ENCODE measurements around the gene PIAS3. TPM values are rescaled to one million over a fixed set of nuclear protein-coding genes. Genes with fewer than 3 reads are reported as not detected.

The PIAS3 gene
- total and polyA plus RNA-seq, 10 of the 15 experiments (the other 5 are each of a cell fraction or from before 2014, with no cell fraction given), result 0.85 to 14.9 (median 10.6) TPM

GRCh38 chr1:145887631-145888030, 28.8 kb upstream of the PIAS3 start (continued):
- TF ChIP-seq TCF12 (IDR thresholded peaks at IDR 0.05; ENCODE audit: low read depth, low read length) (no peak), ZNF274 (IDR thresholded peaks at IDR 0.05; ENCODE audit: insufficient read depth, insufficient read length) (no peak), GABPA (IDR thresholded peaks at IDR 0.05; ENCODE audit: low read depth) (no peak), NFYB (IDR thresholded peaks at IDR 0.05; ENCODE audit: insufficient read depth, low read depth, low read length) (no peak), ATF2 (IDR thresholded peaks at IDR 0.05; ENCODE audit: low read length) (no peak), EZH2 (IDR thresholded peaks at IDR 0.05; ENCODE audit: borderline replicate concordance, control insufficient read depth, low read depth, low read length) (no peak), BRCA1 (IDR thresholded peaks at IDR 0.05; ENCODE audit: low read depth, low read length) (no peak)

DNA sequence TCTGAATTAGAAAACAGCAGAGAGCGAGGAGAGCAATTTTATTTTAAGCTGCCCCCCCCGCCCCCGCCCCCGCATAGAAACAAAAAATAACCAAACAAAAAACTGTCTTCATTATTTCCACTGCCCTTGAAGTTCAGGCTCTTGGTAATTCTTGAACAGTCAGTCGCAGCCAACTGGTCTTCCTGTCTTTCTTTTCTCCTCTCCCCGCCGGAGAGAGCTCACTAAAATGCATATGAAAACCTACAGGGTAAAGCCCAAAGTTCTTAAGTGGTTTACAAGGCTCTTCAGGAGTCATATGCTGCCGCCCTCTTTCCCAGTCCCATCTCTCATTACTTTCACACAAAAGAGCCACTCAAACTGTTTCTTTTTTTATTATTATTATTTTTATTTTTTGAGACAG, 27.9 kb upstream of the PIAS3 start:
- ATAC-seq (no peak), FAIRE-seq (no peak), DNase-seq (ENCODE audit: low read depth, low spot score) (no peak)
- Histone ChIP-seq H3K4me1 (ENCODE audit: control insufficient read depth, insufficient read depth, low read length) (no peaks in the 10 kb centered on the region), H3K79me2 (ENCODE audit: control insufficient read depth, insufficient read depth, low read length) (no peaks in the 10 kb centered on the region), H3K4me2 (ENCODE audit: control insufficient read depth, insufficient read depth) (no peak overlapping the region), H3K4me3 (no peak overlapping the region), H3K9me3 (replicated peaks; ENCODE audit: control insufficient read depth, insufficient read depth, low read length) (no peaks in the 10 kb centered on the region), H3K36me3 (ENCODE audit: control insufficient read depth in 2 of 2, insufficient read depth in 2 of 2, low read length in 1 of 2) (no peaks in the 10 kb centered on the region), H2AFZ (ENCODE audit: control insufficient read depth, low read depth, low read length) (no peak overlapping the region), H3K9ac (ENCODE audit: control insufficient read depth, insufficient read depth, low read length) (no peak overlapping the region), H3K27me3 (replicated peaks in 1 of 2; ENCODE audit: control insufficient read depth in 2 of 2, insufficient read depth in 2 of 2, low read length in 1 of 2) (peaks cover 2 to 7% of the 10 kb centered on the region in 2 experiments; a peak in 2 of 4 replicates), H3K27ac (ENCODE audit: control insufficient read depth, insufficient read depth) (no peak overlapping the region), H4K20me1 (ENCODE audit: control insufficient read depth, insufficient read depth) (no peaks in the 10 kb centered on the region)
- 68% methylated on average over 8 of the region's 8 CpGs for WGBS (ENCODE audit: insufficient coverage, insufficient replicate concordance, low lambda C conversion rate, missing lambda C conversion rate)
- TF ChIP-seq NFXL1 (IDR thresholded peaks at IDR 0.05; ENCODE audit: borderline replicate concordance) (no peak), NFIC (IDR thresholded peaks at IDR 0.05; ENCODE audit: low read depth, low read length) (no peak), GABPA (IDR thresholded peaks at IDR 0.05; ENCODE audit: low read depth) (no peak)
- TF ChIP-seq, protein P1, sequence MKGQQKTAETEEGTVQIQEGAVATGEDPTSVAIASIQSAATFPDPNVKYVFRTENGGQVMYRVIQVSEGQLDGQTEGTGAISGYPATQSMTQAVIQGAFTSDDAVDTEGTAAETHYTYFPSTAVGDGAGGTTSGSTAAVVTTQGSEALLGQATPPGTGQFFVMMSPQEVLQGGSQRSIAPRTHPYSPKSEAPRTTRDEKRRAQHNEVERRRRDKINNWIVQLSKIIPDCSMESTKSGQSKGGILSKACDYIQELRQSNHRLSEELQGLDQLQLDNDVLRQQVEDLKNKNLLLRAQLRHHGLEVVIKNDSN (IDR thresholded peaks at IDR 0.05; ENCODE audit: borderline replicate concordance, extremely low read length, insufficient read depth, low read depth, low read length), result no peak
- POLR2A ChIA-PET, result interaction anchor here (0.6 kb wide), 1 partner anchor 179 kb away, joined by 3 read pairs; the partner anchor contains the start of gene PDZK1
- in situ Hi-C loops (cut with MboI), result no loop called here
- CTCF ChIA-PET, result interaction anchor here (0.6 to 2.7 kb wide), 5 partner anchors 23 to 45 kb away, joined by 3 to 9 read pairs (median 6); partner anchors contain the start of genes ITGA10, NUDT17 and PIAS3
- no TSS peak for BruUV-seq (replicated peaks)
- RAD21 ChIA-PET (ENCODE audit: unreplicated experiment), result interaction anchor here (0.6 kb wide), 1 partner anchor 26 kb away, joined by 3 read pairs; no protein-coding TSS in a partner anchor
- SMC1A ChIA-PET (ENCODE audit: uncharacterized antibody, unreplicated experiment), result no interaction called here
- intact Hi-C loops (cut with micrococcal nuclease; ENCODE audit: unreplicated experiment), result no loop called here
